ENCODE results near the gene WNT1.

The WNT1 gene

DNA sequence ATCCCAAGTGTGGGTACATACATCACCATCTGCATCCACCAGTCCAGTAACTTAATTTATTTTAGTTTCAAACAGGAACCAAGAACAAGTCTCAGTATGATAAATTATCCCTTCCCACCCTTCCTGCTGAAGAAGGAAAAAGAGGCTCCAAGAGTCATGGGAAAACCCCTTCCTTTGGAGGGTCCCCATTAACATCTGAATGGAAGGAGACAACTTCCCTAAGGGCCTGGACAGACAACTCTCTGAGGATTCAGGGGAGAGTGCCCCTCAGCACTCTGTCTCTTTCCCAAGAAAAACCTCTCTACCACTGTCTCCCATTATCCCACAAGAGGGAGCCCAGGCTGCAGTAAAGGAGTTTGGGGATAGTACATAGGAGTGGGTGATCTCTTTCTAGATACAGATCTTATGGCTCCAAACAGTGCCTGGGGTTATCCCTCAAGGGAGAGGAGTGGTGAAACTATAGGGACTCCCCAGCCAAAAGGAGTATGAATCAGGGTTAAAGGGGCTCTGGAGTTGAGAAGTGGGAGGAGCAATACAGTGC lies 12.8 kb upstream of the WNT1 start:
- DNase-seq, result no peak

GRCh38 chr12:48966177-48966895 lies 11.8 kb upstream of the WNT1 start:
- DNase-seq, result no peak

GRCh38 chr12:48967991-48968390 lies 10.1 kb upstream of the WNT1 start:
- DNase-seq, result no peak

- no peak for DNase-seq
These were observed 9.7 kb upstream of the WNT1 start for GRCh38 chr12:48968467-48968866.

GRCh38 chr12:48969160-48969771 lies 8.9 kb upstream of the WNT1 start:
- DNase-seq, result no peak

DNA sequence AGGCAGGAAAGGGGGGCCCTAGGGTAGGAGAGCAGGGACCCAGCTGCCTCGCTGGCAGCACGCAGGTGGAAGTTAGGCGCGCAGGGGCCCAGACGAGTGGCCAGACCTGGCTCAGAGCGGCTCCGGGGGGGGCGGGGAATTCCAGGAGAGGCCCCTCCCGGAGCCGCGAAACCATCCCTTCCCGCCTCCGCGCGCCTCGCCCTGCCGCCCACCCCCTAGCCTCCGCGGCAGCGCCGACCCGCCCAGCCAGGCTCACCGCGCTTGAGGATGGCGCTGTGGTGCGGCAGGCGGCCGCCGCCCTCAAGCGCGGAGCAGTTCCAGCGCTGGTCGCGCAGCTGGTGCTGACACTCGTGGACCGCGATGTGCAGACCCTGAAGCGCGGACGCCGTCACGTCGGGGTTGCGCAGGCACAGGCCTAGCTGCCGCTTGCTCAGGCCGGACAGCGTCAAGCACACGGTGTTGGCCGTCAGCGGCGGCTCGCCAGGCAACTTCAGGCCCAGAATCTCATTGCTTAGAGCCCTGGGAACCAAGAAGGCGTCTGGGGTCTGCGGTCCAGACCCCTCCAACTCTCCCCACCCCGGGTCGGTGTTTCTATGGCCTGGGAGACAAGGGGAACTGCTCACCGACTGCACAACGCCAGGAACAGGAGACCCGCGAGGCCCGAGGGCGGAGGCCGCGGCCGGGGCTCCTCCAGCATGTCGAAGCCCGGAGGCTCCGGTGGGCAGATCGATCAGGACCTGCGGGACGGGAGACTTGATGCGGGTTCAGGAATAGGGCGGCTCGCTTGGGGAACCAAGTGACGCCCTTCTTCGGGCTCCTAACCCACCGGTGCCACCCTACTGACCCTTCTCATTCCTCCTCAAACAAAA lies 8.1 kb upstream of the WNT1 start:
- peak; percentile 53 for DNase-seq

GRCh38 chr12:48970702-48971334 lies 7.3 kb upstream of the WNT1 start:
- no peak for DNase-seq

- DNase-seq, result no peak
These were observed 5.7 kb upstream of the WNT1 start for GRCh38 chr12:48972213-48972951.

- DNase-seq, result no peak
These were observed 5.1 kb upstream of the WNT1 start for GRCh38 chr12:48972952-48973483.

DNA sequence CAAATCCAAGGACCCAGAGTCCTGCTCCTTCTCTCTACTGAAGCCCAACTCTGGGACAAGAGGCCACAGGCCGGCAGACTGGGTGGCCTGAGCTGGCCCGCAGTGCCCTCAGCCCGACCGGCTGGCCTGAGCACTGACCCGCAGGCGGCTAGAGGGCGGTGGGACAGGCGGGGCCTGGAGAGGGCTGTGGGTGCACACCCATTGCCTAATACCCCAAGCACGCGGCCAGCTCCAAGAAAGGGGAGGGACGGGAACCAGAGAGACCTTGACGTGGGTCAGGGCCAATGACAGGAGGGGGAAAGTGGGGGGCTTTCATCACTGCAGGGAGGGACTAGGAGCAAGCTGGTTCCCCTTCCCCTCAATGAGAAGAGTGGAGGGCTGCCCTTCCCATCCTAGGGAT lies 4.6 kb upstream of the WNT1 start:
- DNase-seq, result no peak

GRCh38 chr12:48973941-48974673 lies 4.0 kb upstream of the WNT1 start:
- DNase-seq, result peak; percentile 33

GRCh38 chr12:48977290-48978281 lies 536 bp upstream of the WNT1 start:
- DNase-seq, result peak; percentile 29

- DNase-seq, result no peak
These were observed 849 bp downstream of the WNT1 start for GRCh38 chr12:48978741-48979601.

GRCh38 chr12:48979602-48980388 lies 1.7 kb downstream of the WNT1 start:
- no peak for DNase-seq

DNA sequence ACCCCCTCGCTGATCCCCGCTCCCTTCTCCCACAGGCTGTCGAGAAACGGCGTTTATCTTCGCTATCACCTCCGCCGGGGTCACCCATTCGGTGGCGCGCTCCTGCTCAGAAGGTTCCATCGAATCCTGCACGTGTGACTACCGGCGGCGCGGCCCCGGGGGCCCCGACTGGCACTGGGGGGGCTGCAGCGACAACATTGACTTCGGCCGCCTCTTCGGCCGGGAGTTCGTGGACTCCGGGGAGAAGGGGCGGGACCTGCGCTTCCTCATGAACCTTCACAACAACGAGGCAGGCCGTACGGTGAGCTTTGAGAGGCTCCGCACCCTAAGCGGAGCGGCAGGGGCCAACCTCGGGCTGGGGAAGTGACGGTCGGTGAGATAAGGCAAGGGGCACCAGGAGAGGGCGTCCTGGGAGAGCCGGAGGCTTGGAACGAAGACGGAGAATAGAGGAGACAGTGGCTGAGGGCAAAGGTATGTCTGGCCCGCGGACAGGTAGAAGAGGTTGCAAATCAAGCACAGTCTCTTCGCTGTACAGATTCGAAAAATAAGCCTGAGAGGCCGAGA lies 2.3 kb downstream of the WNT1 start:
- DNase-seq, result peak; percentile 41

- peak; percentile 41 for DNase-seq
These were observed 3.0 kb downstream of the WNT1 start for GRCh38 chr12:48980953-48981756.

GRCh38 chr12:48981757-48982157 lies 3.6 kb downstream of the WNT1 start:
- no peak for DNase-seq
